ENCODE data around the gene MRPL14.

DNA sequence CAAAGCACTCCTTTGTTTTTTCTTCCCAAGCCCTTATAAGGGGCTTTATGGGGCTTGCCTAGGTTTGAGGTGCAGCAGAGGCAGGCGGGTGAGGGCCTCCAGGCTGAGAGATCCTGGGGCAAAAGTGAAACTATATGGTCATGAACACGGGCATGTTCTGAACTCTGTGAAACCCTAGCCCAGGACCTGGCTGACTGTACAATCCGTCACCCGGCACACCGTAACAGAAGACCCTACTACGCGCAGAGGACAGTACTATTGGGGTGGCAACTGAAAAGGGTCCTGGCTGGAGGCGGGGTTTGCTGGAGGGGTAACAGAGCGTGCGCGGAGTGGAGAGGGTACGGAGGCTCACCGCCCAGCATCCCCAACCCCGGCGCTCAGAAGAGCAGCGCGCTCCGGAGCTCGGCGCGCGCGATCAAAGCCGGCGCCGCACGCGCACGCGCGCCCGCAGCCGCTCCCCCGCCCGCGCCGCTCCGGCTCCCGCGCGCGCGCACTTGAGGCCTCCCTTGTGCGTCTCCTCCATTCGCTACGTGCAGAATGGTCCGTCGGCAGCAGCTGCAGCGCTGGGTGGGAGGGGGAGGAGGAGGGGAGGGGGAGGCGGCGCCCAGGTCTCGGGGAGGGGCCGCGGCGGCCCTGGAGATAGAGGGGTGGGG, 54.2 kb downstream of the MRPL14 start:
- no peak for TF ChIP-seq CTCF (conservative IDR thresholded peaks at IDR 0.05; ENCODE audit: low read length)
- no peak for TF ChIP-seq EZH2phosphoT487 (IDR thresholded peaks at IDR 0.05; ENCODE audit: borderline replicate concordance, low read depth, low read length)

Measured in OCI-LY7 (cell line).